GM23338 (cell line): ENCODE data around the gene CD300C. TPM values are rescaled to one million over a fixed set of nuclear protein-coding genes. Genes with fewer than 3 reads are reported as not detected.
A peak's percentile ranks its signal among the peaks of the same experiment; 100 is the strongest.

Experiments
- ATAC-seq: fragments of 200-7000 bp; cut with Tn5 transposase; 3 replicates; pipeline ENCODE4 v1.9.1; 2020
- DNase-seq: peaks from one replicate; pipeline ENCODE4 v3.0.0-alpha.2; 2015; ENCODE audit warnings: low spot score
- H2AFZ ChIP-seq: fragments of 200-600 bp; sonication (generic); 2 replicates; pipeline ENCODE4 v1.8.0; 2016; ENCODE audit warnings: antibody characterized with exemption, mild to moderate bottlenecking, moderate library complexity
- H3F3A ChIP-seq: fragments of 200-600 bp; sonication (generic); replicated peaks from 2 replicates; pipeline ENCODE4 v1.8.0; 2017; ENCODE audit warnings: antibody characterized with exemption, mixed run types, low read depth
- H3K27ac ChIP-seq: fragments of 200-600 bp; sonication (generic); 2 replicates; pipeline ENCODE4 v1.6.1; 2016; ENCODE audit warnings: low read depth
- H3K27me3 ChIP-seq: fragments of 200-600 bp; sonication (generic); 2 replicates; pipeline ENCODE4 v1.8.0; 2016; ENCODE audit warnings: mild to moderate bottlenecking, mixed run types, moderate library complexity; ENCODE audit not compliant: insufficient read depth
- H3K36me3 ChIP-seq: fragments of 200-600 bp; sonication (generic); 2 replicates; pipeline ENCODE4 v1.8.0; 2016; ENCODE audit warnings: mild to moderate bottlenecking; ENCODE audit not compliant: insufficient read depth
- H3K4me1 ChIP-seq: fragments of 200-600 bp; sonication (generic); 2 replicates; pipeline ENCODE4 v1.8.0; 2016; ENCODE audit warnings: mild to moderate bottlenecking, moderate library complexity; ENCODE audit not compliant: insufficient read depth
- H3K4me2 ChIP-seq: fragments of 200-600 bp; sonication (generic); 2 replicates; pipeline ENCODE4 v1.7.1; 2017; ENCODE audit warnings: mixed run types
- H3K4me3 ChIP-seq: fragments of 200-600 bp; sonication (generic); 2 replicates; pipeline ENCODE4 v1.6.1; 2016; ENCODE audit warnings: mixed run types
- H3K79me2 ChIP-seq: fragments of 200-600 bp; sonication (generic); replicated peaks from 2 replicates; pipeline ENCODE4 v1.8.0; 2017; ENCODE audit warnings: mild to moderate bottlenecking; ENCODE audit not compliant: insufficient read depth
- H3K9me2 ChIP-seq: fragments of 200-600 bp; sonication (generic); 2 replicates; pipeline ENCODE4 v1.8.0; 2017; ENCODE audit not compliant: insufficient read depth
- H4K20me1 ChIP-seq: fragments of 200-600 bp; sonication (generic); replicated peaks from 2 replicates; pipeline ENCODE4 v1.8.0; 2017; ENCODE audit warnings: mild to moderate bottlenecking; ENCODE audit not compliant: insufficient read depth
- H3K27ac Mint-ChIP-seq: 2 replicates; pipeline ENCODE4 v1.8.0; 2020; ENCODE audit warnings: inconsistent platforms, mild to moderate bottlenecking, moderate library complexity, mixed read lengths
- H3K27me3 Mint-ChIP-seq: 3 replicates; pipeline ENCODE4 v1.8.0; 2022; ENCODE audit warnings: low read depth, mild to moderate bottlenecking, moderate library complexity, mixed read lengths, inconsistent platforms; ENCODE audit not compliant: insufficient read depth, poor library complexity
- H3K36me3 Mint-ChIP-seq: 3 replicates; pipeline ENCODE4 v1.8.0; 2021; ENCODE audit warnings: low read depth, mild to moderate bottlenecking, inconsistent platforms, moderate library complexity, mixed read lengths
- H3K4me1 Mint-ChIP-seq: 3 replicates; pipeline ENCODE4 v1.8.0; 2020; ENCODE audit warnings: mild to moderate bottlenecking, inconsistent platforms, mixed read lengths
- H3K4me3 Mint-ChIP-seq: 3 replicates; pipeline ENCODE4 v1.8.0; 2021; ENCODE audit warnings: moderate library complexity, mild to moderate bottlenecking, inconsistent platforms, mixed read lengths
- H3K9me3 Mint-ChIP-seq: 3 replicates; pipeline ENCODE4 v1.8.0; 2020; ENCODE audit warnings: moderate library complexity, mild to moderate bottlenecking, inconsistent platforms, mixed read lengths
- CREB1 ChIP-seq: fragments of 250-450 bp; sonication (Bioruptor Pico); IDR thresholded peaks from 2 replicates; pipeline ENCODE4 v1.5.0; 2020; ENCODE audit warnings: low read depth, mild to moderate bottlenecking, moderate library complexity
- CTCF ChIP-seq, 2 experiments: fragments of 200-600 bp in 1 of 2; sonication (generic) in 1 of 2; conservative IDR thresholded peaks; 2 replicates each; pipeline versions ENCODE4 v1.5.1 to v1.6.1; 2016 to 2017; ENCODE audit warnings: antibody characterized with exemption in 2 of 2, low read depth in 2 of 2, mild to moderate bottlenecking in 2 of 2, moderate library complexity in 1 of 2
- ETS1 ChIP-seq: IDR thresholded peaks from 2 replicates; pipeline ENCODE4 v1.6.1; 2016; ENCODE audit warnings: antibody characterized with exemption
- EZH2phosphoT487 ChIP-seq: fragments of 200-600 bp; sonication (generic); IDR thresholded peaks from one replicate; pipeline ENCODE4 v1.8.1; 2018; ENCODE audit warnings: antibody characterized with exemption; ENCODE audit not compliant: unreplicated experiment
- JUNB ChIP-seq: IDR thresholded peaks from one replicate; pipeline ENCODE4 v1.6.1; 2016; ENCODE audit warnings: antibody characterized with exemption; ENCODE audit not compliant: unreplicated experiment
- NANOG ChIP-seq: IDR thresholded peaks from 2 replicates; pipeline ENCODE4 v1.6.1; 2016; ENCODE audit warnings: antibody characterized with exemption, borderline replicate concordance
- ZNF462 ChIP-seq: fragments of 250-450 bp; sonication (Bioruptor Pico); IDR thresholded peaks from 2 replicates; pipeline ENCODE4 v1.5.0; 2020; ENCODE audit warnings: mild to moderate bottlenecking, moderate library complexity
- polyA plus RNA-seq: library from polyadenylated mRNA; unstranded; fragments of >200 nt; fragmentation: Nextera tagmentation; extraction: Ambion mirVana; gene quantifications from 2 replicates; pipeline ENCODE4 v1.2.1, GENCODE V29; 2016
- total RNA-seq: library from RNA; depleted of rRNA; stranded (reverse); fragments of >200 nt; shearing (Covaris generic); gene quantifications from 2 replicates; pipeline ENCODE4 v1.2.3, GENCODE V29; 2014

CD300C gene
- total and polyA plus RNA-seq, 2 experiments from 2014 or later, result not detected

- TF ChIP-seq EZH2phosphoT487, result no peak
- no peak for TF ChIP-seq JUNB
Observed at GRCh38 chr17:74497471-74497870, 48.4 kb downstream of the CD300C start (continued).

GRCh38 chr17:74493331-74493833, 52.5 kb downstream of the CD300C start:
- H3K9me3 Mint-ChIP-seq, result peaks cover 14% of the 10 kb centered on the region
- Histone ChIP-seq H3K4me2 (no peak overlapping the region), H3K27ac (no peak overlapping the region), H3K27me3 (no peaks in the 10 kb centered on the region), H3K4me1 (no peaks in the 10 kb centered on the region; the same call in 1 of the 2 replicates), H3K4me3 (no peak overlapping the region), H3K36me3 (no peaks in the 10 kb centered on the region), H3K9me2 (no peaks in the 10 kb centered on the region), H2AFZ (no peak overlapping the region), H3F3A (no peaks in the 10 kb centered on the region), H3K79me2 (no peaks in the 10 kb centered on the region), H4K20me1 (no peaks in the 10 kb centered on the region)
- no peak overlapping the region for H3K4me3 Mint-ChIP-seq
- H3K36me3 Mint-ChIP-seq, result peaks cover 5% of the 10 kb centered on the region; the same call in 1 of the 3 replicates
- no peaks in the 10 kb centered on the region; the same call in 2 of the 3 replicates for H3K4me1 Mint-ChIP-seq
- no peak overlapping the region for H3K27ac Mint-ChIP-seq
- peak; percentile 96 for ATAC-seq
- TF ChIP-seq CREB1 (no peak), NANOG (no peak), CTCF (conservative IDR thresholded peaks at IDR 0.05; ENCODE audit: low read depth in 2 of 2) (peak; percentile 95 to 96)
- peak; percentile 94 for DNase-seq
- peaks cover 4% of the 10 kb centered on the region for H3K27me3 Mint-ChIP-seq

GRCh38 chr17:74491626-74492025, 54.3 kb downstream of the CD300C start:
- peaks cover 4% of the 10 kb centered on the region for H3K27me3 Mint-ChIP-seq
- Histone ChIP-seq H3K27me3 (no peaks in the 10 kb centered on the region), H3K36me3 (no peaks in the 10 kb centered on the region), H3F3A (no peaks in the 10 kb centered on the region), H3K4me3 (no peak overlapping the region), H3K27ac (no peak overlapping the region), H3K4me1 (no peaks in the 10 kb centered on the region; the same call in 1 of the 2 replicates), H4K20me1 (no peaks in the 10 kb centered on the region), H3K4me2 (no peak overlapping the region), H3K79me2 (no peaks in the 10 kb centered on the region), H3K9me2 (no peaks in the 10 kb centered on the region), H2AFZ (no peak overlapping the region)
- H3K9me3 Mint-ChIP-seq, result peaks cover 23% of the 10 kb centered on the region
- peaks cover 7% of the 10 kb centered on the region; the same call in 2 of the 3 replicates for H3K36me3 Mint-ChIP-seq
- ATAC-seq, result no peak
- no peak for DNase-seq
- no peak overlapping the region for H3K27ac Mint-ChIP-seq
- H3K4me1 Mint-ChIP-seq, result no peaks in the 10 kb centered on the region; the same call in 2 of the 3 replicates
- no peak overlapping the region for H3K4me3 Mint-ChIP-seq
- TF ChIP-seq EZH2phosphoT487 (no peak), ZNF462 (no peak), ETS1 (no peak), CTCF (conservative IDR thresholded peaks at IDR 0.05; ENCODE audit: low read depth in 2 of 2) (no peak)
